ENCODE measurements around the gene AGTRAP.

DNA sequence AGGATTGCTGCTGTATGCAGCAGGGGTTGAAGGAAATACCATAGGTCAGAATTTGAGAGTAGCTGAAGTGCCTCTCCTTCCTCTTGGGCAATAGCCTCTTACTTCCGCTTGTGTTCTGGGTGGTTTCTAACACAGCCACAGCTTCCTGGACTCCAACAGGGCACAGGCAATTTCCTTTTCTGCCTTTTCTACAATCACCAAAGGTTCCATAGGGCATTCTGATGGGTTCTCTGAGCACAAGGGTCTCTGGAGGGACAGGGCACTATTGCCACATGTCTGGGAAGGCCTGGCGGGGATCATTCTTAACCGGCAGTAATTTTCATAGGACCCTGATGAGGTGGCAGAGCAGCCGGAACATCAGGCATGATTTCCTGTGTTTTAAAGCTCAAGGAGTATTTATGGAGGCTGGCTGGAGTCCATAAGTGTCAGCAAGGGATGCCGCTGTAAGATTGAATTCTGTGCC lies 5.5 kb upstream of the AGTRAP start:
- no peak for TF ChIP-seq CTCF (IDR thresholded peaks at IDR 0.05)
- TF ChIP-seq POLR2A (IDR thresholded peaks at IDR 0.05) = no peak

Data from uterus (tissue), 2 donors.